Tibial artery (tissue), 4 donors: ENCODE data around the gene KIF19.

Experiments used
- DNase-seq, 2 donors: peaks; one replicate each; pipeline ENCODE4 v3.0.0-alpha.2; 2019
- H3K27ac ChIP-seq, 2 donors: fragments of 200-600 bp; sonication (generic) in 1 of 2; 1 replicate in 1 of 2; 2 replicates in 1 of 2; pipeline ENCODE4 v1.5.1; 2018 to 2019; ENCODE audit warnings: mild to moderate bottlenecking in 1 of 2
- H3K27me3 ChIP-seq, 2 donors: fragments of 200-600 bp; sonication (generic) in 1 of 2; one replicate each; pipeline versions ENCODE4 v1.5.1 to v1.6.0; 2016 to 2019
- H3K36me3 ChIP-seq, 3 donors: fragments of 200-600 bp; sonication (generic) in 2 of 3; one replicate each; pipeline ENCODE4 v1.5.1; 2016 to 2019; ENCODE audit warnings: mild to moderate bottlenecking in 2 of 3
- H3K4me1 ChIP-seq, 4 donors: fragments of 200-600 bp; sonication (generic) in 2 of 4; 1 replicate in 3 of 4; 2 replicates in 1 of 4; pipeline ENCODE4 v1.5.1; 2016 to 2019
- H3K4me3 ChIP-seq, 2 donors: fragments of 200-600 bp; sonication (generic) in 1 of 2; 1 replicate in 1 of 2; 2 replicates in 1 of 2; pipeline ENCODE4 v1.5.1; 2018 to 2019; ENCODE audit warnings: mild to moderate bottlenecking in 2 of 2
- H3K9me3 ChIP-seq, 3 donors: fragments of 200-600 bp; sonication (generic) in 1 of 3; one replicate each; pipeline ENCODE4 v1.5.1; 2016 to 2019
- intact Hi-C: fragments of 100-400 bp; cut with DNase I; formaldehyde crosslinking; loops from one replicate; pipeline ENCODE4 v1.15.0; 2023; ENCODE audit warnings: low total_unique reads
- TF ChIP-seq, protein P1 (sequence below), 2 experiments: fragments of 200-600 bp in 1 of 2; fragments of 450-650 bp in 1 of 2; IDR thresholded peaks; one replicate each; pipeline ENCODE4 v1.5.1; 2017 to 2019; ENCODE audit warnings: antibody characterized with exemption in 2 of 2, mild to moderate bottlenecking in 1 of 2, moderate library complexity in 1 of 2

Gene KIF19

GRCh38 chr17:74297941-74298340 lies 28.1 kb upstream of the KIF19 start:
- H3K36me3 ChIP-seq: no peaks in the 10 kb centered on the region
- peaks cover 0 to 38% of the 10 kb centered on the region in 2 donors for H3K27me3 ChIP-seq
- H3K4me3 ChIP-seq: no peak overlapping the region
- H3K9me3 ChIP-seq: no peaks in the 10 kb centered on the region
- H3K4me1 ChIP-seq: no peaks in the 10 kb centered on the region
- no peak for DNase-seq
- TF ChIP-seq, protein P1, sequence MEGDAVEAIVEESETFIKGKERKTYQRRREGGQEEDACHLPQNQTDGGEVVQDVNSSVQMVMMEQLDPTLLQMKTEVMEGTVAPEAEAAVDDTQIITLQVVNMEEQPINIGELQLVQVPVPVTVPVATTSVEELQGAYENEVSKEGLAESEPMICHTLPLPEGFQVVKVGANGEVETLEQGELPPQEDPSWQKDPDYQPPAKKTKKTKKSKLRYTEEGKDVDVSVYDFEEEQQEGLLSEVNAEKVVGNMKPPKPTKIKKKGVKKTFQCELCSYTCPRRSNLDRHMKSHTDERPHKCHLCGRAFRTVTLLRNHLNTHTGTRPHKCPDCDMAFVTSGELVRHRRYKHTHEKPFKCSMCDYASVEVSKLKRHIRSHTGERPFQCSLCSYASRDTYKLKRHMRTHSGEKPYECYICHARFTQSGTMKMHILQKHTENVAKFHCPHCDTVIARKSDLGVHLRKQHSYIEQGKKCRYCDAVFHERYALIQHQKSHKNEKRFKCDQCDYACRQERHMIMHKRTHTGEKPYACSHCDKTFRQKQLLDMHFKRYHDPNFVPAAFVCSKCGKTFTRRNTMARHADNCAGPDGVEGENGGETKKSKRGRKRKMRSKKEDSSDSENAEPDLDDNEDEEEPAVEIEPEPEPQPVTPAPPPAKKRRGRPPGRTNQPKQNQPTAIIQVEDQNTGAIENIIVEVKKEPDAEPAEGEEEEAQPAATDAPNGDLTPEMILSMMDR (IDR thresholded peaks at IDR 0.05): no peak
- H3K27ac ChIP-seq: no peak overlapping the region
- intact Hi-C loops: no loop called here

GRCh38 chr17:74298778-74299177 lies 27.2 kb upstream of the KIF19 start:
- TF ChIP-seq, protein P1 (IDR thresholded peaks at IDR 0.05): no peak
- Histone ChIP-seq H3K4me3 (no peak overlapping the region), H3K9me3 (no peaks in the 10 kb centered on the region), H3K36me3 (no peaks in the 10 kb centered on the region), H3K27ac (no peak overlapping the region), H3K4me1 (no peaks in the 10 kb centered on the region), H3K27me3 (peaks cover 0 to 38% of the 10 kb centered on the region in 2 donors)
- DNase-seq: no peak
- intact Hi-C loops: no loop called here

DNA sequence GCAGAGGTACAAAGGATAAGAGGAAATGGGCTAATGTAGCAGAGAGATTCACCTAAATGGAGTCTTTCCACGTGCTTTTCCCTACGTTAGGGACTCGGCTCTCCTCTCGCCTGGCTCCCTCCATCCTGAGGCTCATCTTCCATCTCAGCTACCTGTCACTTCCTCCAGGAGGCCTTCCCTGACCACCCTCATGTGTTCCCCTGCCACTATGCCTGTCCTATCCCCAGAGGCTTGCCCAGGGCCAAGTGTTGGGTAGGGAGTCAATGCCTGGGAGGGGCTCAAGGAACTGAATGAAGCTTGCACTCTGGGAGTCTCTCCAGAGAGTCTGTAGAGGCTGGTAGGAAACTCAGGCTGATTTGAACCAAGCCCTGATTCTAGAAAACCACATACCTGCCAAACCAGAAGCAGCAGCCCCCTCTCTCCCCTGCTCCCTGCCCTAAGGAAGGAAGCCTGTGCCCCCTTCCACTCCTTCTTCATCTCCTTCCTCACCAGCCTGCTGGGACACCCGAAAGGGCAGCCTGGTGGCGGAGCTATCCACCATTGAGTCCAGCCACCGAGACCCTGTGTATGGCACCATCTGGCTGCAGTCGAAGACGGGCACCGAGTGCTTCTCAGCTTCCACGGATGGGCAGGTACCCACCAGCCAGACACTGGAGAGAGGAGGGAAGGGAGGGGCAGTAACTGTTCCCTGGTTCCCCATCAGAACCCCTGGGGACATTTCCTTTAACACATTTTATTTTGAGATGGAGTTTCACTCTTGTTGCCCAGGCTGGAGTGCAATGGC lies 26.6 kb upstream of the KIF19 start:
- Histone ChIP-seq H3K27ac (no peak overlapping the region), H3K4me1 (no peaks in the 10 kb centered on the region), H3K4me3 (no peak overlapping the region), H3K9me3 (no peaks in the 10 kb centered on the region), H3K36me3 (no peaks in the 10 kb centered on the region), H3K27me3 (peaks cover 0 to 38% of the 10 kb centered on the region in 2 donors)
- intact Hi-C loops: no loop called here
- TF ChIP-seq, protein P1 (IDR thresholded peaks at IDR 0.05): no peak
- no peak for DNase-seq

- no peak overlapping the region for H3K4me3 ChIP-seq
- no peak for DNase-seq
- TF ChIP-seq, protein P1 (IDR thresholded peaks at IDR 0.05): no peak
- no peaks in the 10 kb centered on the region for H3K9me3 ChIP-seq
- H3K4me1 ChIP-seq: no peaks in the 10 kb centered on the region
- H3K27me3 ChIP-seq: peaks cover 0 to 36% of the 10 kb centered on the region in 2 donors
- H3K27ac ChIP-seq: no peak overlapping the region
- H3K36me3 ChIP-seq: no peaks in the 10 kb centered on the region
- intact Hi-C loops: no loop called here
Measured at GRCh38 chr17:74303305-74303704, 22.7 kb upstream of the KIF19 start.

- Histone ChIP-seq H3K4me3 (no peak overlapping the region), H3K27me3 (peaks cover 0 to 31% of the 10 kb centered on the region in 2 donors), H3K27ac (no peak overlapping the region), H3K9me3 (no peaks in the 10 kb centered on the region), H3K4me1 (no peaks in the 10 kb centered on the region), H3K36me3 (no peaks in the 10 kb centered on the region)
- intact Hi-C loops: no loop called here
- DNase-seq: no peak
- TF ChIP-seq, protein P1 (IDR thresholded peaks at IDR 0.05): no peak
Measured at GRCh38 chr17:74304184-74304583, 21.8 kb upstream of the KIF19 start.
